NOMO-1 treated with dmso at 0.1 percent for 144 hours (cell line): Measurements from ENCODE around the gene KRTAP9-7.
"Not testable (repeated sequence)": the region's sequence is repeated elsewhere in the genome, so short reads cannot be mapped to it uniquely, and the experiment has no call there.

Experiments used
- DNase-seq: peaks from one replicate; lab custom pipeline; 2025; ENCODE audit not compliant: unreplicated experiment; lab: John Stamatoyannopoulos, UW

Gene KRTAP9-7

DNA sequence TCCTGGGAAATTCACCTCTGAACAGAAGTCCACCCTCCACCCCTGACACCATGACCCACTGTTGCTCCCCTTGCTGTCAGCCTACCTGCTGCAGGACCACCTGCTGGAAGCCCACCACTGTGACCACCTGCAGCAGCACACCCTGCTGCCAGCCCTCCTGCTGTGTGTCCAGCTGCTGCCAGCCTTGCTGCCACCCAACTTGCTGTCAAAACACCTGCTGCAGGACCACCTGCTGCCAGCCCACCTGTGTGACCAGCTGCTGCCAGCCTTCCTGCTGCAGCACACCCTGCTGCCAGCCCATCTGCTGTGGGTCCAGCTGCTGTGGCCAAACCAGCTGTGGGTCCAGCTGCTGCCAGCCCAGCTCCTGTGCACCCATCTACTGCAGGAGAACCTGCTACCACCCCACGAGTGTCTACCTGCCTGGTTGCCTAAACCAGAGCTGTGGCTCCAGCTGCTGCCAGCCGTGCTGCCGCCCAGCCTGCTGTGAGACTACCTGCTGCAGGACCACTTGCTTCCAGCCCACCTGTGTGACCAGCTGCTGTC, at the start of gene KRTAP9-7:
TSS of gene KRTAP9-7 (plus strand) at position 51 of the 543 bp plus-strand sequence. CDS start at position 51, 0 bp downstream.
- not testable (repeated sequence) for DNase-seq

- DNase-seq: no peak
These were observed 49.4 kb upstream of the KRTAP9-7 start for GRCh38 chr17:41226051-41226450.

DNA sequence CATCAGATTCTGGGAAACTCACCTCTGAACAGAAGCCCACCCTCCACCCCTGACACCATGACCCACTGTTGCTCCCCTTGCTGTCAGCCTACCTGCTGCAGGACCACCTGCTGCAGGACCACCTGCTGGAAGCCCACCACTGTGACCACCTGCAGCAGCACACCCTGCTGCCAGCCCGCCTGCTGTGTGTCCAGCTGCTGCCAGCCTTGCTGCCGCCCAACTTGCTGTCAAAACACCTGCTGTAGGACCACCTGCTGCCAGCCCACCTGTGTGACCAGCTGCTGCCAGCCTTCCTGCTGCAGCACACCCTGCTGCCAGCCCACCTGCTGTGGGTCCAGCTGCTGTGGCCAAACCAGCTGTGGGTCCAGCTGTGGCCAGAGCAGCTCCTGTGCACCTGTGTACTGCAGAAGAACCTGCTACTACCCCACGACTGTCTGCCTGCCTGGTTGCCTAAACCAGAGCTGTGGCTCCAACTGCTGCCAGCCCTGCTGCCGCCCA, 48.9 kb upstream of the KRTAP9-7 start, which contains the start of gene KRTAP9-2:
TSS of gene KRTAP9-2 (plus strand) at position 51 of the 498 bp plus-strand sequence. CDS start at position 58, 7 bp downstream.
- DNase-seq: not testable (repeated sequence)

DNA sequence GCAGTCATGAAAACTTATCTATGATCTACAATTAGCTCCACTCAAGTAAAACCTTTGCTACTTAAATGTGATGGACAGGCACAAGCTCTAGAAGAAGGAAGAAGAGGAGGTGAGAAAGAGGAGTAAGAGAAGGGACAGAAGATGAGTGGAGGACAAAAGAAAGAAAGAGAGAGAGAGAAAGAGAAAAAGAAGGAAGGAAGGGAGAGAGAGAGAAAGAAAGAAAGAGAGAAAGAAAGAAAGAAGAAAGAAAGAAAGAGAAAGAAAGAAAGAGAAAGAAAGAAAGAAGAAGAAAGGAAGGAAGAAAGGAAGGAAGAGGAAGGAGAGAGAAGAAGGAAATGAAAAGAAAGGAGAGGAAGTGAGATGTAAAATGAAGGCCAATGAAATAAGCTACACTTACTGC, 45.4 kb upstream of the KRTAP9-7 start:
- DNase-seq: no peak

- no peak for DNase-seq
These were observed 43.8 kb upstream of the KRTAP9-7 start for GRCh38 chr17:41231731-41232130.

- not testable (repeated sequence) for DNase-seq
These were observed 42.9 kb upstream of the KRTAP9-7 start, which contains the start of gene KRTAP9-3 for GRCh38 chr17:41232399-41233105. Gene KRTAP9-3, plus strand, starts transcription at chr17:41232449. Its CDS starts 53 bp downstream, at chr17:41232502.

DNA sequence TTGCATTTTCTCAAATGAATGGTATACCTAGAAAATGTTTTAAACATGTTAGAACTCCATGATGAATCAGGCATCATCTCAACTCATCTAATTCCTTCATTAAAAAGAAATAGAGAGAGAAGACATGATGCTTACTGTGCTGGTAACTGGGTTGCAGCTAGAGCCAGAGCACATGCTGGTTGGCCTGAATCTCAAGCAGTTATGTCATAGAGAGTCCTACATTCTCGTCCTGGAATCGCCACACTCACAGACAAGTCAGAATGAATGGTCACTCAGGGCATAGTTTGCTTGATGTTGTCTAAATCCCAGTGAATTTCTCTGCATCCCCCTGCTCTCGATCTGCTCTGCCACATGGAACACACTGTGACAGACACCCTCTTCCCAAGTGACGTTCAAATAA, 38.4 kb upstream of the KRTAP9-7 start:
- DNase-seq: not testable (repeated sequence)

- DNase-seq: not testable (repeated sequence)
These were observed 37.5 kb upstream of the KRTAP9-7 start, which contains the start of gene KRTAP9-8 for GRCh38 chr17:41237949-41238437. Gene KRTAP9-8, plus strand, starts transcription at chr17:41237999. Its CDS starts 53 bp downstream, at chr17:41238052.

GRCh38 chr17:41246995-41247787, 28.3 kb upstream of the KRTAP9-7 start:
- not testable (repeated sequence) for DNase-seq

- DNase-seq: not testable (repeated sequence)
These were observed 25.8 kb upstream of the KRTAP9-7 start, which contains the start of gene KRTAP9-4 for GRCh38 chr17:41249637-41250240. Gene KRTAP9-4, plus strand, starts transcription at chr17:41249687. Its CDS starts 34 bp downstream, at chr17:41249721.

GRCh38 chr17:41251261-41251660, 24.2 kb upstream of the KRTAP9-7 start:
- no peak for DNase-seq

GRCh38 chr17:41254861-41255260, 20.6 kb upstream of the KRTAP9-7 start:
- DNase-seq: no peak

DNA sequence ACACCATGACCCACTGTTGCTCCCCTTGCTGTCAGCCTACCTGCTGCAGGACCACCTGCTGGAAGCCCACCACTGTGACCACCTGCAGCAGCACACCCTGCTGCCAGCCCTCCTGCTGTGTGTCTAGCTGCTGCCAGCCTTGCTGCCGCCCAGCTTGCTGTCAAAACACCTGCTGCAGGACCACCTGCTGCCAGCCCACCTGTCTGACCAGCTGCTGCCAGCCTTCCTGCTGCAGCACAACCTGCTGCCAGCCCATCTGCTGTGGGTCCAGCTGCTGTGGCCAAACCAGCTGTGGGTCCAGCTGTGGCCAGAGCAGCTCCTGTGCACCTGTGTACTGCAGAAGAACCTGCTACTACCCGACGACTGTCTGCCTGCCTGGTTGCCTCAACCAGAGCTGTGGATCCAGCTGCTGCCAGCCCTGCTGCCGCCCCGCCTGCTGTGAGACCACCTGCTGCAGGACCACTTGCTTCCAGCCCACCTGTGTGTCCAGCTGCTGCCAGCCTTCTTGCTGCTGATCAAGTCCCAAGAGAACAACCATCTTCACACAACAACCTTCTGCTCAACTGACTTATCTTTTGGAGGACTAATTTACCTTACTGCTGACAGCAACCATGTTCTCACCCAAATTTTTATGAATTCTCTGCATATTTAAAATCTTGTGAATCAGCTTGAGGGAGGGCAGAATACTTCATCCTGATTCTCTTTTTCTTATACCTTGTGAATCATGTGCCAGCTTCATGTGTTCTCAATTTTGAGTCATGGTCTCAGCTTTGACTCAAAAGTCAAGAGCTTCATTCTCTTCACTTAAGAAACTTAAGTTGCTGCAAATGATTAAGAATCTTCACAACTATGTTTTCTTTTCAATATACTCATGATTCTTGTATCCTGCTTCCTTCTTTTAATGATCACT, 19.9 kb upstream of the KRTAP9-7 start, which contains the start of gene KRTAP9-9:
TSS of gene KRTAP9-9 (plus strand) at position 4 of the 910 bp plus-strand sequence.
- DNase-seq: not testable (repeated sequence)

- no peak for DNase-seq
These were observed 19.2 kb upstream of the KRTAP9-7 start for GRCh38 chr17:41256291-41256685.

DNA sequence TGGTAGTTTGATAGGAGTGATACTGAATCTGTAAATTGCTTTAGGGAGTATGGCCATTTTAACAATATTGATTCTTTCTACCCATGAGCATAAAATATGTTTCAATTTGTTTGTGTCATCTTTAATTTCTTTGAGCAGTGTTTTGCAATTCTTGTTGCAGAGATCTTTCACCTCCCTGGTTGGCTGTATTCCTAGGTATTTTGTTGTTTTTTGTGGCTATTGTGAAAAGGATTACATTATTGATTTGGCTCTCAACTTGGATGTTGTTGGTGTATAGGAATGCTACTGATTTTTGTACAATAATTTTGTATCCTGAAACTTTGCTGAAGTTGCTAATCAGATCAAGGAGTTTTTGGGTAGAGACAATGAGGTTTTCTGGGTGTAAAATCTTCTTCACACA, 17.1 kb upstream of the KRTAP9-7 start:
- no peak for DNase-seq

DNA sequence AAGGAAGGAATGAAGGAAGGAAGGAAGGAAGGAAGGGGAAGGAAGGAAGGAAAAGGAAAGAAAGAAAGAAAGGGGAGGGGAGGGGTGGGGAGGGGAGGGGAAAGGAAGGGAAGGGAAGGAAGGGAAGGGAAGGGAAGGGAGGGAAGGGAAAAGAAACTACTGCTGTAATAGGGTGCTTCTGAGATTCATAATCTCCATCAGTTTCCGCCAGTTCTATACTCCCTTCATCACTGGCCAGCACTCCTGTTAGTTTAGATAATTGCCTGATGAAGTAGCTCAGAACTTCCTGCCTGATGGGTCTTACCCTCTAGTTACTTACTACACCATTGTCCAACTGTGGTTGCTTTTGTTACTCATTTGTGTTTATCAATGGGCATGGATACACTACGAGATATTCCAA, 12.3 kb upstream of the KRTAP9-7 start:
- DNase-seq: no peak

DNA sequence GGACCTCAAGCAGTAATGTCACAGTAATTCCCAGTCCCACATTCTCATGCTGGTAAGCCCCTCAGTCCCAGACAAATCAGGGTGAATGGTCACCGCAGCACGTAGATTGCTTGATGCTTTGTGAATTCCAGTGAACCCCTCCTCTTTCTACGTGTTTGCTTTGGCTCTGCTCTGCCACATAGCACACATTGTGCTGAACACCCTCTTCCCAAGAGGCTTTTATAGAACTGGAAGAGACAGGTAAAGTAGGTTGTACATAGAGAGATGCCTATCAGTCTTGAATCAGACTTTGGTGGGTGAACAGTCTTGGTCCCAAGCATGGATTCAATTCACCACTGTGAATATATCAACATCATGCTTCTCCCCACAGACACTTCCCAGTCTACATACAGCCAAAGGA, 10.9 kb upstream of the KRTAP9-7 start:
- DNase-seq: no peak

DNA sequence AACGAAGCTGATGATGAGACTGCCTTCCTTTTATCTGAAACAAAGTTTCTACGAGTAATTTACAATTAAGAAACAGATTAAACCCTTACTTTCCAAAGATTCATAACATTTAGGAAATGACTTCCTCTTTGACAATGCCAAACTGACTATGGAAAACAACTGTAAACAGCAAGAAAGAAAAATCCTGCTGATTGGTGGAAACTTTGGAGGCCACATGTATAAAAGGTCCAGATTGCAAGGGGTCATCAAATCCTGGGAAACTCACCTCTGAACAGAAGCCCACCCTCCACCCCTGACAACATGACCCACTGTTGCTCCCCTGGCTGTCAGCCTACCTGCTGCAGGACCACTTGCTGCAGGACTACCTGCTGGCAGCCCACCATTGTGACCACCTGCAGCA, 10.4 kb upstream of the KRTAP9-7 start, which contains the start of gene KRTAP9-6:
TSS of gene KRTAP9-6 (plus strand) at position 301 of the 400 bp plus-strand sequence. CDS start at position 301, 0 bp downstream.
- no peak for DNase-seq

DNA sequence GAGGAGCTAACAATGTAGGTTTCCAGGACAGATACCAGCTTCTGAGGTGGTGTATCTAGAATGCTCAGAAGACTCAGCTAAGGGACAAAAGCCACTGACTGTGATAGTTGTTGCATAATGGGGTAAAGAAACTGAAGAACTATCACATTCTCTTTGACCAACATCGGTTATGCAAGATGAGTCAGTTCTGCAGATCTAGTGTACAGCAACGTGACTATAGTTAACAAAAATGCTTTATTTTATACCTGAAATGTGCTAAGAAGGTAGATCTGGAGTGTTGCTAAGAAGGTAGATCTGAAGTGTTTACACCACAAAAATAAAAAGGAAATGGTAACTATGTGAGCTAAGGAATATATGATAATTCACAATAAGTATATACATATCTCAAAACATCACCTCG, 7.8 kb upstream of the KRTAP9-7 start:
- peak; percentile 1 for DNase-seq
